H9 (cell line): ENCODE measurements around the gene ETF1. TPM values are rescaled to one million over a fixed set of nuclear protein-coding genes. Genes with fewer than 3 reads are reported as not detected.

Experiments used
- DNase-seq: peaks from one replicate; pipeline ENCODE4 v3.0.0-alpha.2; 2017
- H2AFZ ChIP-seq: one replicate; pipeline ENCODE4 v1.6.1; 2013; ENCODE audit warnings: mild to moderate bottlenecking, low read length, control low read depth, moderate library complexity
- H2AK5ac ChIP-seq: 2 replicates; pipeline ENCODE4 v1.6.1; 2013; ENCODE audit warnings: low read length, control low read depth, mixed read lengths; ENCODE audit not compliant: insufficient read length
- H2BK120ac ChIP-seq: one replicate; pipeline ENCODE4 v1.6.1; 2013; ENCODE audit warnings: low read depth, mild to moderate bottlenecking, low read length, control low read depth, inconsistent platforms; ENCODE audit not compliant: poor library complexity, severe bottlenecking
- H2BK12ac ChIP-seq: 2 replicates; pipeline ENCODE4 v1.6.1; 2013; ENCODE audit warnings: low read length, control low read depth, mixed read lengths, low read depth; ENCODE audit not compliant: insufficient read length
- H2BK15ac ChIP-seq: 2 replicates; pipeline ENCODE4 v1.6.1; 2013; ENCODE audit warnings: low read depth, low read length, control low read depth
- H2BK20ac ChIP-seq: one replicate; pipeline ENCODE4 v1.6.1; 2013; ENCODE audit warnings: low read depth, mild to moderate bottlenecking, low read length, control low read depth, inconsistent platforms; ENCODE audit not compliant: poor library complexity, severe bottlenecking
- H2BK5ac ChIP-seq: 2 replicates; pipeline ENCODE4 v1.6.1; 2013; ENCODE audit warnings: low read length, control low read depth, mixed read lengths; ENCODE audit not compliant: insufficient read length
- H3K14ac ChIP-seq: 2 replicates; pipeline ENCODE4 v1.6.1; 2013; ENCODE audit warnings: low read length, control low read depth; ENCODE audit not compliant: insufficient read depth
- H3K18ac ChIP-seq: 2 replicates; pipeline ENCODE4 v1.6.1; 2013; ENCODE audit warnings: low read depth, mild to moderate bottlenecking, mixed read lengths, low read length, control low read depth; ENCODE audit not compliant: insufficient read length
- H3K23ac ChIP-seq: 2 replicates; pipeline ENCODE4 v1.6.1; 2013; ENCODE audit warnings: low read length, control low read depth, mixed read lengths, low read depth; ENCODE audit not compliant: insufficient read length
- H3K23me2 ChIP-seq: 2 replicates; pipeline ENCODE4 v1.6.1; 2013; ENCODE audit warnings: low read depth, mild to moderate bottlenecking, mixed read lengths, low read length, control low read depth; ENCODE audit not compliant: insufficient read length, poor library complexity, severe bottlenecking
- H3K27ac ChIP-seq: 2 replicates; pipeline ENCODE4 v1.5.1; 2013; ENCODE audit warnings: low read length, control low read depth, mixed read lengths, low read depth; ENCODE audit not compliant: insufficient read length
- H3K27me3 ChIP-seq: 2 replicates; pipeline ENCODE4 v1.6.1; 2013; ENCODE audit warnings: low read length, control low read depth, inconsistent platforms; ENCODE audit not compliant: insufficient read depth
- H3K4ac ChIP-seq: 2 replicates; pipeline ENCODE4 v1.6.1; 2013; ENCODE audit warnings: low read depth, mild to moderate bottlenecking, control low read depth, inconsistent platforms, low read length, moderate library complexity
- H3K4me1 ChIP-seq: 2 replicates; pipeline ENCODE4 v1.6.1; 2013; ENCODE audit warnings: low read length, control low read depth, inconsistent platforms; ENCODE audit not compliant: insufficient read depth
- H3K4me2 ChIP-seq: 2 replicates; pipeline ENCODE4 v1.6.1; 2013; ENCODE audit warnings: low read length, control low read depth, mixed read lengths; ENCODE audit not compliant: insufficient read length, insufficient read depth
- H3K56ac ChIP-seq: 2 replicates; pipeline ENCODE4 v1.6.1; 2013; ENCODE audit warnings: low read depth, mild to moderate bottlenecking, mixed read lengths, low read length, control low read depth; ENCODE audit not compliant: insufficient read length
- H3K79me1 ChIP-seq: 2 replicates; pipeline ENCODE4 v1.6.1; 2013; ENCODE audit warnings: low read depth, mild to moderate bottlenecking, moderate library complexity, low read length, control low read depth, inconsistent platforms; ENCODE audit not compliant: insufficient read depth, poor library complexity, severe bottlenecking
- H3K79me2 ChIP-seq: 2 replicates; pipeline ENCODE4 v1.6.1; 2013; ENCODE audit warnings: low read length, control low read depth, inconsistent platforms; ENCODE audit not compliant: insufficient read depth
- H3K9ac ChIP-seq: 2 replicates; pipeline ENCODE4 v1.6.1; 2013; ENCODE audit warnings: low read length, control low read depth, mixed read lengths; ENCODE audit not compliant: insufficient read length; ENCODE audit errors: extremely low read depth
- H3K9me3 ChIP-seq: one replicate; pipeline ENCODE4 v1.6.1; 2013; ENCODE audit warnings: low read depth, low read length, inconsistent platforms; ENCODE audit not compliant: control insufficient read depth
- H3T11ph ChIP-seq: one replicate; pipeline ENCODE4 v1.6.1; 2013; ENCODE audit warnings: mild to moderate bottlenecking, low read length, control low read depth, inconsistent platforms
- H4K20me1 ChIP-seq: one replicate; pipeline ENCODE4 v1.6.1; 2013; ENCODE audit not compliant: control insufficient read depth, insufficient read length, insufficient read depth
- H4K5ac ChIP-seq: 2 replicates; pipeline ENCODE4 v1.6.1; 2013; ENCODE audit warnings: low read depth, mild to moderate bottlenecking, mixed read lengths, low read length, control low read depth; ENCODE audit not compliant: insufficient read length
- H4K8ac ChIP-seq: replicated peaks from 2 replicates; pipeline ENCODE4 v1.6.1; 2013; ENCODE audit warnings: low read length, control low read depth, mixed read lengths, low read depth; ENCODE audit not compliant: insufficient read length
- H4K91ac ChIP-seq: 2 replicates; pipeline ENCODE4 v1.6.1; 2013; ENCODE audit warnings: low read depth, mild to moderate bottlenecking, moderate library complexity, mixed read lengths, low read length, control low read depth; ENCODE audit not compliant: insufficient read length
- H3K27ac Mint-ChIP-seq, 3 experiments: 2 replicates in 2 of 3; 3 replicates in 1 of 3; pipeline ENCODE4 v1.8.0; 2020 to 2021; ENCODE audit warnings: mixed read lengths in 3 of 3, mild to moderate bottlenecking in 1 of 3, moderate library complexity in 1 of 3
- H3K27me3 Mint-ChIP-seq: 2 replicates; pipeline ENCODE4 v1.8.0; 2021; ENCODE audit warnings: low read depth, mild to moderate bottlenecking, moderate library complexity, mixed read lengths
- H3K36me3 Mint-ChIP-seq, 3 experiments: 2 replicates in 2 of 3; 3 replicates in 1 of 3; pipeline ENCODE4 v1.8.0; 2020 to 2021; ENCODE audit warnings: low read depth in 3 of 3, mixed read lengths in 3 of 3; ENCODE audit not compliant: insufficient read depth in 1 of 3
- H3K4me1 Mint-ChIP-seq, 2 experiments: 2 replicates each; pipeline ENCODE4 v1.8.0; 2020; ENCODE audit warnings: mixed read lengths in 2 of 2
- H3K4me3 Mint-ChIP-seq, 2 experiments: 2 replicates in 1 of 2; 3 replicates in 1 of 2; pipeline ENCODE4 v1.8.0; 2020 to 2021; ENCODE audit warnings: mild to moderate bottlenecking in 2 of 2, mixed read lengths in 2 of 2, moderate library complexity in 1 of 2
- H3K9me3 Mint-ChIP-seq, 2 experiments: 2 replicates in 1 of 2; 3 replicates in 1 of 2; pipeline ENCODE4 v1.8.0; 2020; ENCODE audit warnings: mild to moderate bottlenecking in 2 of 2, mixed read lengths in 2 of 2, moderate library complexity in 1 of 2
- WGBS: extraction: QIAGEN DNeasy Blood & Tissue Kit; methylation state at CpG from one replicate; pipeline ENCODE4 v1.1.7; 2013; ENCODE audit warnings: missing lambda C conversion rate, low lambda C conversion rate, mixed read lengths; ENCODE audit not compliant: insufficient read length; ENCODE audit errors: extremely low coverage; 5-methylcytosine and 5-hydroxymethylcytosine counted together
- total RNA-seq: library from RNA; stranded (reverse); gene quantifications from 2 replicates; pipeline ENCODE4 v1.2.1, GENCODE V29; 2021
- TF ChIP-seq, protein P1 (sequence below): fragments of 200-600 bp; sonication (generic); conservative IDR thresholded peaks from 3 replicates; pipeline ENCODE4 v1.8.0; 2021; ENCODE audit warnings: antibody characterized with exemption, mild to moderate bottlenecking

The ETF1 gene
- total RNA-seq, 1 experiment from 2014 or later = 175 TPM

DNA sequence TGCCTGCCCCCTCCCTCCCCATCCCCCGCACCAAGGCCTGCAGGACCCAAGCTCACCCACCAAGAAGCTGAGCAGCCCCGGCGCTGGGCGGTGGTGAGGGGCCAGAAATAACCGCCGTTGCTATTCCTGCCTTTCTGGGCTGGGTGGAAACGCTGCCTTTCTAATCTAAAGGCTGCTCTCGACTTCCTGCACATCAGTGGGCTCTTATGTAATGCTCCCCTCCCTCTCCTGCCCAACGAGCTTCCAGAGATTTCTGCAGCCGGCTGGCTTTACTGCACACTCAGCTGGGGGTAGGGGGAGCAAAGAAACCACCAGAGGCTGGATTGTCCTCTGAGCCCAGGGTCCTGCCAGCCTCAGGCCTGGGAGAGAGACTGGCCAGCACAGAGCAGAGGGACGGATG, 84.7 kb downstream of the ETF1 start:
- H3K4me1 Mint-ChIP-seq = peaks cover 32 to 44% of the 10 kb centered on the region in 2 experiments
- H3K14ac ChIP-seq = no peak overlapping the region
- no peak overlapping the region for H3K4me2 ChIP-seq
- H4K8ac ChIP-seq = no peak overlapping the region
- no peak overlapping the region for H3K4ac ChIP-seq
- no peak overlapping the region for H3K18ac ChIP-seq
- no peak overlapping the region for H2BK12ac ChIP-seq
- H2BK5ac ChIP-seq = no peak overlapping the region
- no peaks in the 10 kb centered on the region for H3K27me3 ChIP-seq
- no peak overlapping the region for H3K23ac ChIP-seq
- H4K5ac ChIP-seq = no peak overlapping the region
- no CpG with 5 or more reads among the region's 11 CpGs for WGBS
- H3K4me3 Mint-ChIP-seq = no peak overlapping the region
- no peak overlapping the region for H2BK20ac ChIP-seq
- H2AK5ac ChIP-seq = no peak overlapping the region
- no peaks in the 10 kb centered on the region for H4K20me1 ChIP-seq
- no peak overlapping the region for H2BK15ac ChIP-seq
- H3K9me3 ChIP-seq = no peaks in the 10 kb centered on the region
- TF ChIP-seq, protein P1, sequence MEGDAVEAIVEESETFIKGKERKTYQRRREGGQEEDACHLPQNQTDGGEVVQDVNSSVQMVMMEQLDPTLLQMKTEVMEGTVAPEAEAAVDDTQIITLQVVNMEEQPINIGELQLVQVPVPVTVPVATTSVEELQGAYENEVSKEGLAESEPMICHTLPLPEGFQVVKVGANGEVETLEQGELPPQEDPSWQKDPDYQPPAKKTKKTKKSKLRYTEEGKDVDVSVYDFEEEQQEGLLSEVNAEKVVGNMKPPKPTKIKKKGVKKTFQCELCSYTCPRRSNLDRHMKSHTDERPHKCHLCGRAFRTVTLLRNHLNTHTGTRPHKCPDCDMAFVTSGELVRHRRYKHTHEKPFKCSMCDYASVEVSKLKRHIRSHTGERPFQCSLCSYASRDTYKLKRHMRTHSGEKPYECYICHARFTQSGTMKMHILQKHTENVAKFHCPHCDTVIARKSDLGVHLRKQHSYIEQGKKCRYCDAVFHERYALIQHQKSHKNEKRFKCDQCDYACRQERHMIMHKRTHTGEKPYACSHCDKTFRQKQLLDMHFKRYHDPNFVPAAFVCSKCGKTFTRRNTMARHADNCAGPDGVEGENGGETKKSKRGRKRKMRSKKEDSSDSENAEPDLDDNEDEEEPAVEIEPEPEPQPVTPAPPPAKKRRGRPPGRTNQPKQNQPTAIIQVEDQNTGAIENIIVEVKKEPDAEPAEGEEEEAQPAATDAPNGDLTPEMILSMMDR = no peak
- H3K9ac ChIP-seq = no peak overlapping the region
- no peak overlapping the region for H2AFZ ChIP-seq
- no peaks in the 10 kb centered on the region for H3K79me1 ChIP-seq
- no peak overlapping the region for H4K91ac ChIP-seq
- H3K27ac ChIP-seq = no peak overlapping the region
- no peaks in the 10 kb centered on the region for H3K79me2 ChIP-seq
- no peaks in the 10 kb centered on the region for H3K36me3 Mint-ChIP-seq
- no peaks in the 10 kb centered on the region; the same call in 1 of the 2 replicates for H3K27me3 Mint-ChIP-seq
- H3K9me3 Mint-ChIP-seq = no peaks in the 10 kb centered on the region; a peak in 1 of 5 replicates
- H3K4me1 ChIP-seq = no peaks in the 10 kb centered on the region; the same call in 1 of the 2 replicates
- no peak overlapping the region for H3K56ac ChIP-seq
- H3T11ph ChIP-seq = no peak overlapping the region
- no peak overlapping the region; a peak in 1 of 7 replicates for H3K27ac Mint-ChIP-seq
- peaks cover 2% of the 10 kb centered on the region for H3K23me2 ChIP-seq
- no peak overlapping the region for H2BK120ac ChIP-seq
- DNase-seq = no peak
